Liver (tissue), 3 donors: ENCODE measurements around the gene NUP153.

Source experiments
- ATF3 ChIP-seq: IDR thresholded peaks from 2 replicates; pipeline ENCODE4 v1.6.1; 2016; ENCODE audit warnings: antibody characterized with exemption
- CTCF ChIP-seq: fragments of 150-350 bp; IDR thresholded peaks from 2 replicates; pipeline ENCODE4 v1.5.1; 2017; ENCODE audit warnings: improper control_type of control experiment, low read depth, low read length; ENCODE audit not compliant: missing input control
- GABPA ChIP-seq, 2 donors: IDR thresholded peaks in 1 of 2; conservative IDR thresholded peaks in 1 of 2; 2 replicates each; pipeline ENCODE4 v1.6.1; 2016; ENCODE audit warnings: antibody characterized with exemption in 2 of 2, mild to moderate bottlenecking in 1 of 2, moderate library complexity in 1 of 2
- HNF4G ChIP-seq: IDR thresholded peaks from 2 replicates; pipeline ENCODE4 v1.6.1; 2016; ENCODE audit warnings: antibody characterized with exemption
- JUND ChIP-seq, 2 donors: IDR thresholded peaks; 2 replicates each; pipeline ENCODE4 v1.6.1; 2016; ENCODE audit warnings: antibody characterized with exemption in 2 of 2
- MAX ChIP-seq: IDR thresholded peaks from 2 replicates; pipeline ENCODE4 v1.6.1; 2016; ENCODE audit warnings: antibody characterized with exemption
- RAD21 ChIP-seq, 2 donors: IDR thresholded peaks; 2 replicates each; pipeline ENCODE4 v1.6.1; 2016; ENCODE audit warnings: antibody characterized with exemption in 2 of 2, mild to moderate bottlenecking in 2 of 2
- REST ChIP-seq: IDR thresholded peaks from 2 replicates; pipeline ENCODE4 v1.6.1; 2016; ENCODE audit warnings: antibody characterized with exemption, mild to moderate bottlenecking
- SP1 ChIP-seq: IDR thresholded peaks from 2 replicates; pipeline ENCODE4 v1.6.1; 2018; ENCODE audit warnings: antibody characterized with exemption, mild to moderate bottlenecking
- TAF1 ChIP-seq: conservative IDR thresholded peaks from 2 replicates; pipeline ENCODE4 v1.6.1; 2016; ENCODE audit warnings: antibody characterized with exemption, mild to moderate bottlenecking
- YY1 ChIP-seq: IDR thresholded peaks from 2 replicates; pipeline ENCODE4 v1.6.1; 2016; ENCODE audit warnings: antibody characterized with exemption, mild to moderate bottlenecking
- ZBTB33 ChIP-seq: IDR thresholded peaks from 2 replicates; pipeline ENCODE4 v1.6.1; 2016; ENCODE audit warnings: antibody characterized with exemption
- donor health status: healthy.
- donor health status: healthy.

GRCh38 chr6:17730078-17730704, 23.5 kb upstream of the NUP153 start:
- no peak for TF ChIP-seq CTCF
- no peak for TF ChIP-seq RAD21 (IDR thresholded peaks at IDR 0.05)
- no peak for TF ChIP-seq YY1
- TF ChIP-seq TAF1 = no peak
- no peak for TF ChIP-seq ATF3
- TF ChIP-seq ZBTB33 = no peak
- TF ChIP-seq SP1 = no peak
- no peak for TF ChIP-seq MAX
- no peak for TF ChIP-seq REST
- TF ChIP-seq HNF4G = no peak
- no peak for TF ChIP-seq JUND (IDR thresholded peaks at IDR 0.05)
- TF ChIP-seq GABPA (IDR thresholded peaks at IDR 0.05 in 1 of 2, conservative IDR thresholded peaks at IDR 0.05 in 1 of 2) = no peak
